H1 (cell line): ENCODE measurements around the gene THUMPD2. TPM values are rescaled to one million over a fixed set of nuclear protein-coding genes. Genes with fewer than 3 reads are reported as not detected.

Experiments
- CTCF ChIA-PET: fragments of 300-600 bp; sonication (Branson Sonifier 250); formaldehyde crosslinking; loops from one replicate; lab custom pipeline; 2021; ENCODE audit not compliant: partially characterized antibody; lab: Charles Lee
- POLR2A ChIA-PET: fragments of 300-600 bp; sonication (Branson Sonifier 250); formaldehyde crosslinking; loops from one replicate; lab custom pipeline; 2021; ENCODE audit warnings: inconsistent platforms; ENCODE audit not compliant: partially characterized antibody; lab: Charles Lee
- DNase-seq, 2 experiments: peaks; one replicate each; pipeline versions ENCODE4 v3.0.0 to v3.0.0-alpha.2; 2010 to 2022; ENCODE audit warnings: low spot score in 2 of 2, low read depth in 1 of 2, mixed read lengths in 1 of 2
- FAIRE-seq: peaks from 2 replicates; lab custom pipeline; 2011; peaks lifted over from hg19 to GRCh38; lab: Jason Lieb, UNC
- H2AFZ ChIP-seq: 2 replicates; pipeline ENCODE4 v1.8.1; 2012; ENCODE audit warnings: low read length, inconsistent platforms
- H2AK5ac ChIP-seq: 2 replicates; pipeline ENCODE4 v1.6.1; 2013; ENCODE audit warnings: low read depth, low read length
- H2BK120ac ChIP-seq: replicated peaks from 2 replicates; pipeline ENCODE3; 2013; ENCODE audit warnings: low read depth, low read length, inconsistent platforms
- H2BK12ac ChIP-seq: 2 replicates; pipeline ENCODE4 v1.6.1; 2013; ENCODE audit warnings: low read depth, low read length
- H2BK15ac ChIP-seq: 2 replicates; pipeline ENCODE4 v1.6.1; 2013; ENCODE audit warnings: low read length
- H2BK20ac ChIP-seq: 2 replicates; pipeline ENCODE4 v1.6.1; 2013; ENCODE audit warnings: low read length
- H2BK5ac ChIP-seq: 2 replicates; pipeline ENCODE4 v1.6.1; 2013; ENCODE audit warnings: low read depth, low read length
- H3K14ac ChIP-seq: 2 replicates; pipeline ENCODE4 v1.6.1; 2013; ENCODE audit warnings: inconsistent platforms; ENCODE audit not compliant: insufficient read length
- H3K18ac ChIP-seq: 2 replicates; pipeline ENCODE4 v1.6.1; 2013; ENCODE audit warnings: low read length; ENCODE audit errors: extremely low read depth
- H3K23ac ChIP-seq: 2 replicates; pipeline ENCODE4 v1.6.1; 2013; ENCODE audit warnings: inconsistent platforms; ENCODE audit not compliant: insufficient read length
- H3K23me2 ChIP-seq: 2 replicates; pipeline ENCODE4 v1.6.1; 2013; ENCODE audit warnings: low read depth, low read length
- H3K27ac ChIP-seq: 2 replicates; pipeline ENCODE4 v1.6.1; 2011; ENCODE audit warnings: low read depth, low read length, inconsistent platforms
- H3K27me3 ChIP-seq, 4 experiments: replicated peaks in 1 of 4; 1 replicate in 1 of 4; 2 replicates in 3 of 4; pipeline versions ENCODE4 v1.6.1 to v1.8.1; 2011 to 2013; ENCODE audit warnings: low read length in 3 of 4, mild to moderate bottlenecking in 3 of 4, inconsistent platforms in 2 of 4, mixed read lengths in 2 of 4, moderate library complexity in 1 of 4; ENCODE audit not compliant: control insufficient read depth in 3 of 4, insufficient read depth in 3 of 4; ENCODE audit errors: extremely low read depth in 1 of 4
- H3K36me3 ChIP-seq, 4 experiments: 2 replicates each; pipeline versions ENCODE4 v1.6.1 to v1.8.1; 2011 to 2013; ENCODE audit warnings: mild to moderate bottlenecking in 4 of 4, low read length in 3 of 4, moderate library complexity in 2 of 4, control low read depth in 1 of 4, inconsistent platforms in 1 of 4; ENCODE audit not compliant: insufficient read depth in 4 of 4, control insufficient read depth in 2 of 4
- H3K4ac ChIP-seq: replicated peaks from 2 replicates; pipeline ENCODE3; 2013; ENCODE audit warnings: low read length, low read depth, mixed read lengths, inconsistent platforms; ENCODE audit not compliant: insufficient read length
- H3K4me1 ChIP-seq, 4 experiments: replicated peaks in 1 of 4; 1 replicate in 1 of 4; 2 replicates in 3 of 4; pipeline versions ENCODE4 v1.6.1 to v1.8.1; 2011 to 2013; ENCODE audit warnings: low read length in 3 of 4, inconsistent platforms in 2 of 4, mixed read lengths in 1 of 4; ENCODE audit not compliant: insufficient read depth in 4 of 4, control insufficient read depth in 3 of 4
- H3K4me2 ChIP-seq, 2 experiments: 2 replicates each; pipeline versions ENCODE4 v1.6.1 to v1.8.1; 2011 to 2013; ENCODE audit warnings: low read depth in 2 of 2, low read length in 2 of 2, control low read depth in 1 of 2, inconsistent platforms in 1 of 2, mild to moderate bottlenecking in 1 of 2; ENCODE audit not compliant: insufficient read depth in 1 of 2
- H3K4me3 ChIP-seq, 4 experiments: fragments of 200-600, 300-600 bp in 1 of 4; sonication (generic), shearing (Covaris generic), sonication (Bioruptor Twin) in 1 of 4; 2 replicates each; pipeline versions ENCODE4 v1.5.1 to v1.8.1; 2011 to 2016; ENCODE audit warnings: low read length in 4 of 4, low read depth in 3 of 4, control low read depth in 2 of 4, inconsistent platforms in 2 of 4, mild to moderate bottlenecking in 2 of 4, mixed read lengths in 1 of 4, moderate library complexity in 1 of 4; ENCODE audit not compliant: insufficient read depth in 2 of 4; ENCODE audit errors: extremely low read depth in 1 of 4
- H3K56ac ChIP-seq: replicated peaks from 2 replicates; pipeline ENCODE3; 2013; ENCODE audit warnings: low read depth, mild to moderate bottlenecking, mixed read lengths, low read length, inconsistent platforms; ENCODE audit not compliant: insufficient read length
- H3K79me1 ChIP-seq: 2 replicates; pipeline ENCODE4 v1.6.1; 2013; ENCODE audit warnings: low read depth, low read length, control low read depth
- H3K79me2 ChIP-seq, 2 experiments: 2 replicates each; pipeline versions ENCODE4 v1.6.1 to v1.8.1; 2012 to 2013; ENCODE audit warnings: low read length in 2 of 2, mild to moderate bottlenecking in 2 of 2, inconsistent platforms in 1 of 2; ENCODE audit not compliant: insufficient read depth in 2 of 2, control insufficient read depth in 1 of 2
- H3K9ac ChIP-seq, 4 experiments: replicated peaks in 1 of 4; 1 replicate in 1 of 4; 2 replicates in 3 of 4; pipeline versions ENCODE4 v1.6.1 to v1.8.1; 2011 to 2013; ENCODE audit warnings: low read depth in 3 of 4, low read length in 3 of 4, control low read depth in 2 of 4, mild to moderate bottlenecking in 2 of 4, moderate library complexity in 2 of 4, inconsistent platforms in 1 of 4; ENCODE audit errors: extremely low read depth in 1 of 4
- H3K9me3 ChIP-seq, 2 experiments: 2 replicates each; pipeline versions ENCODE4 v1.6.1 to v1.8.1; 2012 to 2013; ENCODE audit warnings: mild to moderate bottlenecking in 2 of 2, moderate library complexity in 2 of 2, control low read depth in 1 of 2, inconsistent platforms in 1 of 2, low read depth in 1 of 2, low read length in 1 of 2, mixed read lengths in 1 of 2; ENCODE audit not compliant: insufficient read depth in 2 of 2
- H4K20me1 ChIP-seq, 2 experiments: replicated peaks in 1 of 2; 2 replicates each; pipeline versions ENCODE3 to v1.8.1; 2011 to 2013; ENCODE audit warnings: inconsistent platforms in 2 of 2, low read length in 2 of 2, mild to moderate bottlenecking in 1 of 2; ENCODE audit not compliant: insufficient read depth in 2 of 2, control insufficient read depth in 1 of 2
- H4K5ac ChIP-seq: 2 replicates; pipeline ENCODE4 v1.6.1; 2013; ENCODE audit warnings: low read length, low read depth, mixed read lengths, inconsistent platforms; ENCODE audit not compliant: insufficient read length
- H4K8ac ChIP-seq: 2 replicates; pipeline ENCODE4 v1.8.0; 2013; ENCODE audit warnings: mild to moderate bottlenecking, moderate library complexity, low read length, inconsistent platforms; ENCODE audit not compliant: insufficient read depth; ENCODE audit errors: extremely low read depth
- H4K91ac ChIP-seq: replicated peaks from 2 replicates; pipeline ENCODE3; 2013; ENCODE audit warnings: low read length, mixed read lengths, inconsistent platforms; ENCODE audit not compliant: insufficient read length
- MAFK ChIP-seq: IDR thresholded peaks from 2 replicates; pipeline ENCODE4 v1.6.1; 2012; ENCODE audit warnings: low read depth, mild to moderate bottlenecking, improper control_type of control experiment, low read length
- WGBS, 2 experiments: shearing (Covaris generic) in 1 of 2; methylation state at CpG; one replicate each; pipeline versions ENCODE4 v1.1.6 to v1.1.7; 2013 to 2015; ENCODE audit warnings: low lambda C conversion rate in 2 of 2, mixed read lengths in 2 of 2, inconsistent platforms in 1 of 2, low coverage in 1 of 2, missing lambda C conversion rate in 1 of 2; ENCODE audit not compliant: insufficient replicate concordance in 2 of 2, insufficient coverage in 1 of 2, insufficient read length in 1 of 2; ENCODE audit errors: extremely low coverage in 1 of 2, missing lambda C conversion rate in 1 of 2; 5-methylcytosine and 5-hydroxymethylcytosine counted together
- polyA plus RNA-seq, 7 experiments: library from polyadenylated mRNA; depleted of rRNA in 3 of 7; stranded (reverse) in 5 of 7; unstranded in 2 of 7; fragments of >200 nt in 5 of 7; fragments of 200-250 nt in 2 of 7; gene quantifications; 1 replicate in 5 of 7; 2 replicates in 1 of 7; 4 replicates in 1 of 7; pipeline versions ENCODE4 v1.2.1 to v1.2.3, GENCODE V29; 2011 to 2013; ENCODE audit warnings: missing spikeins in 2 of 7, mixed read lengths in 2 of 7
- total RNA-seq: library from RNA; stranded (reverse); fragmentation: NEBNext Ultra II Directional; extraction: Animal tissue kit (Norgen Biotek cat#: 25700); gene quantifications from 2 replicates; pipeline ENCODE4 v1.2.1, GENCODE V29; 2021

Gene THUMPD2
- total and polyA plus RNA-seq, 2 of the 8 experiments (the other 6 are each of a cell fraction or from before 2014, with no cell fraction given) = 8.6 to 17.0 TPM

DNA sequence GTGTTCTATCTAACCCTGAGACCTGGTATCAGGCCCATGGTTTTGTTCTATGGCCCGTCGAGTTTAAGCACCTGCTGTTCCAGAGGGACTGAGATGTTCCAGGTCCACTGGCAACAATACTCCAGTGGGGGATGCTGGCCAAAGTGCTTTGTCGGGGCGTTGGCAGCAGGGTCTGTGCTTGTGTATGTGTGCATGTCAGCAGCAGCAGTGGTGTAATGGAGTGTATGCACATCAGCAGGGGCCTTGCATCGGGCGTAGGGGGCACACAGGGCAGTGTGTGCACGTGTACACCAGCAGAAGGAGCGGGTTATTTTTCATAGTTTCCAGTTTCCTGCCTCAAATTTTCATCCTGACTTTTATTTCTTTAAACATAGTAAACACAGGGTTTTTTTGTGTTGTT is 37.8 kb upstream of the THUMPD2 start:
- CTCF ChIA-PET = no interaction called here
- no peak for DNase-seq
- no peak overlapping the region for H3K4ac ChIP-seq
- H3K4me2 ChIP-seq = no peak overlapping the region; a peak in 1 of 4 replicates
- TF ChIP-seq MAFK = no peak
- TF ChIP-seq, all 59 proteins: peak for 0
- Histone ChIP-seq H2BK120ac (no peak overlapping the region), H3K9me3 (0 out of 4 replicates have a peak, but pooled peaks cover 0 to 2% of the 10 kb centered on the region in 2 experiments), H2BK20ac (no peak overlapping the region), H2AK5ac (no peak overlapping the region), H3K23me2 (no peaks in the 10 kb centered on the region), H3K4me1 (no peaks in the 10 kb centered on the region), H3K14ac (no peak overlapping the region), H2BK15ac (no peak overlapping the region), H3K79me1 (no peaks in the 10 kb centered on the region), H4K91ac (no peak overlapping the region), H3K27ac (no peak overlapping the region), H2BK12ac (no peak overlapping the region), H4K5ac (no peak overlapping the region), H3K36me3 (no peaks in the 10 kb centered on the region), H3K79me2 (no peaks in the 10 kb centered on the region), H3K27me3 (no peaks in the 10 kb centered on the region), H3K4me3 (no peak overlapping the region), H3K9ac (no peak overlapping the region), H3K56ac (no peak overlapping the region), H2AFZ (no peak overlapping the region), H2BK5ac (no peak overlapping the region), H3K23ac (no peak overlapping the region), H4K8ac (no peak overlapping the region), H3K18ac (no peak overlapping the region), H4K20me1 (no peaks in the 10 kb centered on the region)
- 91% methylated on average over 8 of the region's 8 CpGs; no CpG with 5 or more reads in 1 of the 2 experiments for WGBS, 2 experiments
- POLR2A ChIA-PET = no interaction called here
- no peak for FAIRE-seq
